K562 (cell line): Measurements from ENCODE around the gene LMF2. TPM values are rescaled to one million over a fixed set of nuclear protein-coding genes. Genes with fewer than 3 reads are reported as not detected.

Source experiments
- BDP1 ChIP-seq: IDR thresholded peaks from 3 replicates; pipeline ENCODE4 v1.6.1; 2011; ENCODE audit not compliant: insufficient read length, insufficient read depth
- CEBPG ChIP-seq, 3 experiments: fragments of 200-800 bp in 1 of 3; sonication (Bioruptor generic) in 1 of 3; sonication (generic) in 1 of 3; formaldehyde crosslinking in 1 of 3; IDR thresholded peaks in 2 of 3; conservative IDR thresholded peaks in 1 of 3; 2 replicates each; pipeline versions ENCODE4 v1.6.1 to v1.8.0; 2016 to 2022; ENCODE audit warnings: missing compliant biosample characterization in 2 of 3, missing genetic modification characterization in 2 of 3, mild to moderate bottlenecking in 1 of 3, missing genetic modification reagents in 1 of 3
- CSDE1 ChIP-seq, 2 experiments: fragments of 450-650 bp; IDR thresholded peaks; 2 replicates each; pipeline ENCODE4 v1.6.1; 2016; ENCODE audit warnings: mild to moderate bottlenecking in 1 of 2
- DIDO1 ChIP-seq: fragments of 450-650 bp; IDR thresholded peaks from 2 replicates; pipeline ENCODE4 v1.6.1; 2016; ENCODE audit warnings: low read depth, missing biosample characterization, missing genetic modification characterization
- DNMT1 ChIP-seq: fragments of 450-650 bp; IDR thresholded peaks from 2 replicates; pipeline ENCODE4 v1.6.1; 2016; ENCODE audit warnings: antibody characterized with exemption, mild to moderate bottlenecking
- EGR1 ChIP-seq: fragments of 450-650 bp; conservative IDR thresholded peaks from 2 replicates; pipeline ENCODE4 v1.6.1; 2017; ENCODE audit warnings: mild to moderate bottlenecking
- ELF4 ChIP-seq: fragments of 450-650 bp; formaldehyde crosslinking; IDR thresholded peaks from 2 replicates; pipeline ENCODE4 v1.4.0; 2022; ENCODE audit warnings: missing genetic modification characterization
- ELK3 ChIP-seq: fragments of 450-650 bp; formaldehyde crosslinking; IDR thresholded peaks from 2 replicates; pipeline ENCODE4 v1.4.0; 2020; ENCODE audit warnings: mild to moderate bottlenecking
- HDAC8 ChIP-seq: fragments of 450-650 bp; IDR thresholded peaks from 2 replicates; pipeline ENCODE4 v1.6.1; 2016; ENCODE audit warnings: mild to moderate bottlenecking, missing genetic modification characterization, moderate library complexity, missing compliant biosample characterization
- HES1 ChIP-seq: fragments of 450-650 bp; IDR thresholded peaks from 2 replicates; pipeline ENCODE4 v1.6.1; 2016; ENCODE audit warnings: low read depth, mild to moderate bottlenecking, moderate library complexity
- MAZ ChIP-seq, 2 experiments: fragments of 450-650 bp in 1 of 2; sonication (generic) in 1 of 2; formaldehyde crosslinking; IDR thresholded peaks in 1 of 2; conservative IDR thresholded peaks in 1 of 2; 2 replicates each; pipeline versions ENCODE4 v1.4.0 to v1.5.0; 2020; ENCODE audit warnings: mild to moderate bottlenecking in 1 of 2, missing genetic modification reagents in 1 of 2
- MLX ChIP-seq, 2 experiments: fragments of 450-650 bp in 1 of 2; sonication (generic) in 1 of 2; formaldehyde crosslinking; conservative IDR thresholded peaks; 2 replicates each; pipeline versions ENCODE4 v1.4.0 to v1.8.1; 2020 to 2022; ENCODE audit warnings: mild to moderate bottlenecking in 1 of 2, missing genetic modification reagents in 1 of 2
- NCOA2 ChIP-seq, 2 experiments: fragments of 450-650 bp; IDR thresholded peaks; 2 replicates each; pipeline ENCODE4 v1.6.1; 2018; ENCODE audit warnings: mild to moderate bottlenecking in 2 of 2, moderate library complexity in 1 of 2; ENCODE audit not compliant: partially characterized antibody in 2 of 2
- PCBP2 ChIP-seq: fragments of 200-400 bp; formaldehyde crosslinking; IDR thresholded peaks from 2 replicates; pipeline ENCODE4 v1.6.1; 2018; ENCODE audit warnings: low read length, low read depth, mild to moderate bottlenecking, moderate library complexity; ENCODE audit not compliant: poor library complexity, severe bottlenecking
- PKNOX1 ChIP-seq: fragments of 450-650 bp; IDR thresholded peaks from 2 replicates; pipeline ENCODE4 v1.6.1; 2016
- POLR3G ChIP-seq: IDR thresholded peaks from 2 replicates; pipeline ENCODE4 v1.6.1; 2011; ENCODE audit not compliant: insufficient read length, insufficient replicate concordance; ENCODE audit errors: extremely low read depth
- RFX5 ChIP-seq: IDR thresholded peaks from 2 replicates; pipeline ENCODE4 v1.6.1; 2011; ENCODE audit warnings: low read depth, mild to moderate bottlenecking, improper control_type of control experiment, low read length
- SIN3A ChIP-seq, 2 experiments: fragments of 150-350 bp in 1 of 2; IDR thresholded peaks; 2 replicates each; pipeline ENCODE4 v1.6.1; 2011 to 2016; ENCODE audit warnings: borderline replicate concordance in 2 of 2, low read depth in 2 of 2, low read length in 2 of 2, mild to moderate bottlenecking in 2 of 2, moderate library complexity in 2 of 2; ENCODE audit not compliant: control insufficient read depth in 1 of 2
- SIRT6 ChIP-seq: IDR thresholded peaks from one replicate; pipeline ENCODE4 v1.6.1; 2012; ENCODE audit warnings: low read depth, mild to moderate bottlenecking, control low read depth, inconsistent platforms, low read length, moderate library complexity
- SMAD3 ChIP-seq: fragments of 450-650 bp; formaldehyde crosslinking; conservative IDR thresholded peaks from 2 replicates; pipeline ENCODE4 v1.4.0; 2020; ENCODE audit warnings: mild to moderate bottlenecking
- U2AF1 ChIP-seq: fragments of 200-400 bp; formaldehyde crosslinking; optimal IDR thresholded peaks from 2 replicates; pipeline ENCODE3; 2017; ENCODE audit warnings: mild to moderate bottlenecking, low read depth, low read length, moderate library complexity
- ZFP1 ChIP-seq: fragments of 450-650 bp; formaldehyde crosslinking; IDR thresholded peaks from 2 replicates; pipeline ENCODE4 v1.4.0; 2020; ENCODE audit warnings: mild to moderate bottlenecking, mixed read lengths
- ZNF134 ChIP-seq: fragments of 250-450 bp; sonication (Bioruptor Pico); conservative IDR thresholded peaks from 2 replicates; pipeline ENCODE4 v1.4.0; 2020
- ZNF431 ChIP-seq: sonication (generic); formaldehyde crosslinking; IDR thresholded peaks from 2 replicates; pipeline ENCODE4 v1.8.0; 2022; ENCODE audit warnings: mild to moderate bottlenecking, missing genetic modification reagents
- ZSCAN32 ChIP-seq: fragments of 450-650 bp; formaldehyde crosslinking; IDR thresholded peaks from 2 replicates; pipeline ENCODE4 v1.4.0; 2020; ENCODE audit warnings: mild to moderate bottlenecking, moderate library complexity
- polyA plus RNA-seq, 8 experiments: library from polyadenylated mRNA; depleted of rRNA in 4 of 8; stranded (reverse) in 5 of 8; unstranded in 3 of 8; fragments of >200 nt; fragmentation: Nextera tagmentation in 2 of 8; fragmentation: Illumina TruSeq in 1 of 8; extraction: Ambion mirVana in 2 of 8; extraction: Trizol in 1 of 8; gene quantifications; 2 replicates each; pipeline versions ENCODE4 v1.2.1 to v1.2.3, GENCODE V29; 2011 to 2014; ENCODE audit warnings: inconsistent platforms in 1 of 8, missing spikeins in 1 of 8
- total RNA-seq, 7 experiments: library from RNA; depleted of rRNA in 6 of 7; stranded (reverse); fragments of >200 nt in 6 of 7; fragmentation: Illumina TruSeq in 2 of 7; extraction: Trizol in 2 of 7; gene quantifications; 2 replicates each; pipeline versions ENCODE4 v1.2.1 to v1.2.3, GENCODE V29; 2011 to 2021; ENCODE audit warnings: low replicate concordance in 1 of 7

The LMF2 gene
- total and polyA plus RNA-seq, 9 of the 15 experiments (the other 6 are each of a cell fraction or from before 2014, with no cell fraction given), result 0.08 to 37.1 (median 7.6) TPM

GRCh38 chr22:50526108-50526833, 18.8 kb upstream of the LMF2 start (continued):
- TF ChIP-seq PCBP2, result no peak
- no peak for TF ChIP-seq CEBPG (CRISPR knock-in tag; IDR thresholded peaks at IDR 0.05)
- no peak for TF ChIP-seq CEBPG (tag; conservative IDR thresholded peaks at IDR 0.05 in 1 of 2, IDR thresholded peaks at IDR 0.05 in 1 of 2)
- TF ChIP-seq POLR3G, result no peak
- TF ChIP-seq RFX5, result no peak
- no peak; a peak in 1 of 4 replicates for TF ChIP-seq MAZ (CRISPR knock-in tag; conservative IDR thresholded peaks at IDR 0.05 in 1 of 2, IDR thresholded peaks at IDR 0.05 in 1 of 2)
- no peak for TF ChIP-seq DIDO1 (tag)
- TF ChIP-seq EGR1, result peak; percentile 61; the same call in 1 of the 2 replicates
- TF ChIP-seq SMAD3, result no peak
- TF ChIP-seq SIN3A (IDR thresholded peaks at IDR 0.05; ENCODE audit: borderline replicate concordance in 2 of 2, control insufficient read depth in 1 of 2, low read depth in 2 of 2, low read length in 2 of 2), result no peak; a peak in 2 of 4 replicates
- no peak for TF ChIP-seq ZNF134 (CRISPR knock-in tag)
- no peak for TF ChIP-seq CSDE1 (IDR thresholded peaks at IDR 0.05)
- no peak for TF ChIP-seq ZNF431 (CRISPR knock-in tag)
- TF ChIP-seq HDAC8 (tag), result peak; percentile 52; the same call in 1 of the 2 replicates
- TF ChIP-seq NCOA2 (IDR thresholded peaks at IDR 0.05; ENCODE audit: partially characterized antibody in 2 of 2), result no peak
- no peak for TF ChIP-seq ELF4 (CRISPR knock-in tag)
- no peak for TF ChIP-seq PKNOX1
- no peak for TF ChIP-seq ZSCAN32 (CRISPR knock-in tag)
- no peak for TF ChIP-seq DNMT1
- no peak for TF ChIP-seq MLX (CRISPR knock-in tag; conservative IDR thresholded peaks at IDR 0.05)
- TF ChIP-seq ELK3 (CRISPR knock-in tag), result no peak
- no peak for TF ChIP-seq BDP1
- no peak for TF ChIP-seq ZFP1 (CRISPR knock-in tag)
- TF ChIP-seq HES1, result no peak
- no peak for TF ChIP-seq SIRT6
- TF ChIP-seq U2AF1, result no peak
